T47D (cell line): Measurements from ENCODE around the gene PDE10A.

Experiments used
- DNase-seq, 2 experiments: peaks; one replicate each; pipeline versions ENCODE4 v3.0.0 to v3.0.0-alpha.2; 2011 to 2012; ENCODE audit warnings: low read depth in 1 of 2, low spot score in 1 of 2
- JUND ChIP-seq: IDR thresholded peaks from 2 replicates; pipeline ENCODE4 v1.6.1; 2012; ENCODE audit warnings: low read depth
- in situ Hi-C: cut with HindIII; loops from 2 replicates; pipeline ENCODE4 v1.10.0; 2016; ENCODE audit warnings: low sequenced_read_pairs, low pct_unique_long_range_greater_than_20kb

PDE10A gene

DNA sequence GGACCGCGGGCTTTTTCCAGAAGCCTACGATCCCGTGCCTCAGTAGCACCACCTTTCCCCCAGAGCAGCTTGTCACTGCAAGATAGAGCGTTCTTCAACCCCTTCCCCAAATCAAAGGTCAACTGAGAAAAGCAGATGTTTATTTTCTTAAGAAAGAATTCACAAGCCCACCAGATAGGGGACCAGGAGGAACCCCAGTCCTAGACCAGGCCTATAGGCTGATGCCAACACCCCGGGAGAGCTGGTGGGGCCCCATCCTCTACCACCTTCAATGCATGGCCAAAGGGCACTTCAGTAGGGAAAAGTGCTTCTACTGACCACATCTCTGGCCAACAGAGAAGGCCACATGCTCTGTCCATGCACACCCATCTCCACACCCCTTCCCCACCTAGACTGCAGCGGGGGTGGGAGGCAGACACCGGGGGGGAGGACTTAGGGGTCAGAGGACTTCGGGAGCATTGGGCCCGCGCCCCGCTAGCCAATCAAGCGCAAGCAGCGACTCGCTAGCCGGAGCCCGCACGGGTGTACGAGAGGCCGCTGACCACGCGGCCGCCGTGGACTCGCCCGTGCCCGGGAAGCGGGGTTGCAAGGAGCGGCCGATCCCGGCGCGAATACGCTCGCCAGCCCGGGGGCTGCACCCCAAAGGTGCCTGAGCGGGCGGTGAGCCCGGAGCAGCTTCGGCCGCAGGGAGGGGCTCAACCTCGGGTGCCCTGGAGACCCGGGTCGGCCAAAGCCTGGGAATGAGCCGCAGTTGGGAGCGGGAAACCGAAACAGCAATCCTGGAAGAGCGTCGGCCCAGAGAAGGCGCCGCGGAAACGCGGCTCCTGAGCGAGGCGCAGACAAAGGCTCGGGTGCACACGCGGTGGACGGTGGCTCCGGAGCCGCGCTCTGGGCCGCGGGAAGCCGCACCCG, 2.8 kb downstream of the PDE10A start:
- no peak for TF ChIP-seq JUND
- DNase-seq = no peak
- in situ Hi-C loops = no loop called here

DNA sequence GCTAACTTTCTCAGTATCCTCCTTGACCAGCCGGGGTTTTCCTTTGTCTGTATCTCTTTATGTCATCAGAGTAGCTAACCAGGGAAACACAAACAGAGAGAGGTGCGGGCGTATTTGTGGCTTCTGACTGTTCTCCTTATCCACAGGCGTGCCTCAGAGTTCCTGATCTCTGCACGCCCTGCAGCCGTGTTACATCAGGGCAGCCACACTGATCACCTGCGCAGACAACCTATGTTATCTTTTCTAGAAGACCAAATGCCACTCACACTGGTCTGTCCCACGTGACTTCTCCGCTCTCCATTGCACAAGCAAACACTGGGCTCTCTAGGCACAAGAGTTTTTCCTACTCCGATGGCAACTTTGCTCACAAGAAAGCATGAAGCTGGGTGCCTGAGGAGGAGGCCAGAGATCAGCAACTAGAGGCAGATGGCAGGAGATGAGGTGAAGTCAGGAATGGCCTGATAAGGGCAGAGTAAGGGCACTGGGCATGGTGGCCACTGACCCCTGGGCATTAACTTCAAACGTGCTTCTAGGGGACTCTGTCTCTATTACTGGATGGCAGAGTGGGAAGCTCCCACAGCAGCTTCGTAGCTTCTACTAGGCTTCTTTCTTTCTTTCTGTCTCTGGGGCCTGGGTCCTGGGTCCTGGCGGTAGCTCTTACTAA, 4.5 kb downstream of the PDE10A start:
- TF ChIP-seq JUND = no peak
- DNase-seq = no peak
- in situ Hi-C loops = no loop called here

DNA sequence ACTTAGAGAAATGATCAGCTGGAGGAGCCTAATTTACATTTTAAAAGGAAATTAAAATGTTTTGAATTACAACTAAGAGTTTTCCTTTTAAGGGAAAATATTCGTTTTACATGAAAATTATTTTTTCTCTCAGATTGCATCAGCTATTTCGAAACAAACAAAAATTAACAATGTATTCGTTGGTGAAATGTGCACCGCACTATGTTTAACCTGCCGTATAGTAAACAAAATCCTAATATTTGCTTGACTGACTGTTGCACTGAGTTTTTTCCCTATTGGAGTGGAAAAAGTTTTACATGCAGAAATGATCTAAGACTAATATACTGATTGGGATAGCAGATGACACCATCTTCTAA, 5.7 kb downstream of the PDE10A start:
- TF ChIP-seq JUND = no peak
- no peak for DNase-seq
- in situ Hi-C loops = no loop called here

DNA sequence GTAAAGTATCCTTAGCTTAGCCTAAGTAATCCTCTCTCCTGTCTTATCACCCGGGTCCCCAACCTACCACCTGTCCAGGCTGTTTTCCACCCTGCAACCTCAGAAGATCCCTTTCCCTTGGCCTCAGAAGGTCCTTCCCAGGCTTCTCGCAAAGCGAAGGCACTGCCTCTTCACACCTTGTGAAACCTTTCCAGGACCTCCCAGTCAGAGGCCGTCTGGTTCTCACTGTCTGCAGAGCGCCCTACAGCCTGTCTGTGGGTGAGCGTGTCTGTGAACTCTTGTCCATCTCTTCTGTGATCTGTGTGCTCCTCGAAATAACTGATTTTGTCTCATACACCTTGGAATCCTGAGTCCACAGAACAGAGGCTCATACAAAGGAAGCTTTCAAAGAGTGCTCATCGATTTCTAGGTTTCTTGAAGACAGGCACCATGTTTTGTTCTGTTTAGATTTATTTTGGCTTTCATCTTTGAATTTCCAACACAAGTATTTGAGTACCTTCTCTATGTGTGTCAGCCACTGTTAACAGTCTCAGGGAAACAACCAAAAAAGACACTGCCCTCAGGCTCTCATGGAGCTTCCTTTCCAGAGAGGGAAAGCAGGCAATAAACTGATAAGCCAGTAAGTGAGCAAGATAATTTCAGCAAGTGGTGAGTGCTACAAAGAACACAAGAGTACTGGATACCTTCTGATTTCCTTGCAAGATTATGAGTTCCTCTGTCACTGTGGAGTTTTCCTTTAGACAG, 6.3 kb downstream of the PDE10A start:
- no peak for TF ChIP-seq JUND
- in situ Hi-C loops = no loop called here

DNA sequence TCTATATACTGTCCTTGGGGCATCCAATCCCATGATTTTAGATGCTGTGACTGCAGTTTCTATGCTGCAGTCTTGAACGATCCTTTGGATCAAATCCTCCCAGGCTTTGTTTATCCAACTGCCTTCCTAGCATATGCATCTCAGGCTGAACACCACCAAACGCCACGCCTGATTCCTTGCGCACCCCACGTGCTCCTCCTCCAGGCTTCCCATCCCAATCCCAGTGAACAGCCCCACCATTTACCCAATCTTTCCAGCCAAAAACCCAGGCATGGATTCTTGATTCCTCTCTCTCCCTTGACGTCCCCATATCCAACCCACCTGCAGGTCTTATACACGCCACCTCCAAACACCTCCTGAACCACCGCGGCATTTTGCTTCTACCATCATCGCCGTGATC, 7.8 kb downstream of the PDE10A start:
- no peak for TF ChIP-seq JUND
- DNase-seq = no peak
- in situ Hi-C loops = no loop called here

More for the DNA sequence above, 6.3 kb downstream of the PDE10A start:
- DNase-seq = no peak

DNA sequence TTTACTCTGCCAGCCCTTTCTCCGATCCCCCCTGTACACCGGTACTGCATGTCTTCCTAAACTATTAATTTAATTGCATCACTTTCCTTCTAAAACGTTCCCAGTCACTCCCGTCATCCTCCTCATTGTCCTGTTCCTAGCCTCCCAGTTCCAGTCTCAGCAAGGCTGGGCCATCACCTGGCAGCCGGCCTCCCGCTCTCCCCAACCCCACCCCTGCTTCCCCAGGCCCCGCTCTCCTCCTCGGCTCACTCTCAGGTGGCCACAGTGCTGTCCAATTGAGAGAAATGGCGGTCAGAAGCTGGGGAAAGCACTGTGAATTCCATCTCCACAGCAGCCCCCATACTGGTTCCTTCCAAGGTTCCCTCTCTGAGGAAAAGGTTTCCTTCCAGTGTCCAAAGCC, 8.9 kb downstream of the PDE10A start:
- DNase-seq = no peak
- TF ChIP-seq JUND = no peak
- in situ Hi-C loops = no loop called here

DNA sequence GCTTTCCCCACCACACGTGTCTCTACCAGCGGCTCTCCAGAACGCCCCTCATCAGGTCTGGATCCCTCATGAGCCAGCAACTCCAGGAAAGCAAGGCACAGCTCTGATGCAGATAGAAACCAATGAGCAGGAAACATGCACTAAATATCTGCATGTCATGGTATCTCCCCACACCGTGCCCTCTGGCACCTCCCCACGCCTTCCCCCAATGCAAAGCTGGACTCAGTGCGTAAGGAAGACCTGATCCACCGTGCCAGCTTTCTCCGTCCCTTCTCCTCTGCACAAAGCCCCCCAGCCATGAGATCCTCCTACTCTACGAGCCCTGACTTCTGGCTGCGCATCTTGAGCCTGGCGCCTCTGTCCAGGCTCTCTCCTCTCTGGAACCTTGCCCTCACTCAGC, 9.4 kb downstream of the PDE10A start:
- TF ChIP-seq JUND = no peak
- no peak for DNase-seq
- in situ Hi-C loops = no loop called here

DNA sequence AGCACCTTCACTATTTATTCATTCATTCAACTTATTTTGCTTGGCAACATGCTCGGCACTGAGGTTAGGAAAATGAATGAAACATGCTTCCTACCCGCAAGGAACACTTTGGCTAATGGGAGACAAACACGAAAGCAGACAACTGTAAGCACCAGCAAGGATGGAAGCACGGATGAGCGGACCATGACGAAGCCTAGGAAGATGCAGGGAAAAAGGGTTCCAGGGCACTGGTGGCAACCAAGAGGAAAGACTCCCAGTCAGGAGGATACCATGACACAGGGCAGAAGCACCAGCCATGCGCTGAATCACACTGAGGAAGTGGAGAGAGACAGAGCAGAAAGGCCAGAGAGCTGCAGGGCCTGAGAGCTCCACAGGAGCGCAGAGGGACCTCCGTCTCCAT, 9.8 kb downstream of the PDE10A start:
- DNase-seq = no peak
- in situ Hi-C loops = no loop called here
- TF ChIP-seq JUND = no peak

DNA sequence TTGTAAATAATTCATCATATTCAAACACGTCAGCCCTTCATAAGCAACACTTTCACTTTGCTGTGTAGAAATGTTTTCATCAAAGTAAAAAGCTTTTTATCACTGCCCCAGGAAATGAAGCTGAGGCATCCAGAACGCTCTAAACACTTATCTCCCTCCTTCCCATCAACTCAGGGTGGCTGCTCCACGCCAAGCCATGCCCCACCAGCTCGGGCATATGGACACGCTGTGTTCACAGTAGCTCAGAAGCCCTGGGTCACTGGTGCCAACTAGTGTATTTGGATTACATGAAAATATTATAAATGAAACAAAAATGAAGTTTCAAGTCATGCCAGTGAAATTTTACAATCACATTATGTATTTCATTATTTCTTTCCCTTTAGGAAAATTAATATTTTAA, 10.3 kb downstream of the PDE10A start:
- no peak for TF ChIP-seq JUND
- in situ Hi-C loops = no loop called here
- DNase-seq = no peak

DNA sequence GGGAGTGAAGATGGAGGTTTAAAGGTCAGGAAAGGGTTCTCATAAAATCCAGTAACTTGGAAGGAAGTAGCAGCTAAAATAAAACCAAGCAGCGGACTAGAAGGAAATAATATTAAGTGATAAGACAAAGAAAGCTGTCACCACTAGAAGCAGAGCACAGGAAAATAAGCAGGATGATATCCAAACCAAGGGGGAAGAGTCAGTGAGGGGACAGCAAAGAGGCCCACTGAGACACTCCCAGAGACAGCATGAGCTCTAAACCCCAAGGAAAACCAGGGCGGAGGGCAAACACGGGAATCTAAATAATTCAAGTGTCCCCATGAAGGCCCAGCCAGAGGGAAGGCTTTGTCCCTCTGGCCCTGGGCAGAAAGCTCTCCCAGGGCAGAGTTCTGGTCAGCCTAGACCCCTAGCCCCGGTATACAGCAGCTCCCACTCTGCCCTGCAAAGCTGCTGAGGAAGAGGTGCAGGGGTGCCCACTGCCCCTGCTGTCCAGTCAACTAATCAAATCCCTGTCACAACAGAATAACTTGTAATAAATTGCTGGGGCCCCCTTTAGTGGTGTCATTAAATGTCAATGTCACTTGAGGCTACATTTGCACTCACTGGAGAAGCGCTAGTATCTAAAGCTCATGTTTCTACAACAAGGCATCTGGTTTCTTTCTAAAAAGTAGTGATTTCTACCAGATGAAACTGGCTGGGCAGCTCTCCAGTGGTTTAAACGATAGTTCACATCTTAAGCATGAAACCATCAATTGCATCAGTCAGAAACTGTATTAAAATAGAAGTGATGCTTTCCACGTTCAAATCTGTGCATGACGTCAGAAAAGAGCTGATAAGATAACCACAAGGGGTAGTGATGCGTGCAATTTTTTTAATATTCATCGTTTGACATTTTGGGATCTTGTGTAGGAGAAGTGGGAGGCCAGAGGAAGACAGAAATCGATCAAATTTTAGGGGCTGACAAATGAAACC, 13.6 kb downstream of the PDE10A start:
- no peak for TF ChIP-seq JUND
- in situ Hi-C loops = no loop called here
- no peak for DNase-seq

DNA sequence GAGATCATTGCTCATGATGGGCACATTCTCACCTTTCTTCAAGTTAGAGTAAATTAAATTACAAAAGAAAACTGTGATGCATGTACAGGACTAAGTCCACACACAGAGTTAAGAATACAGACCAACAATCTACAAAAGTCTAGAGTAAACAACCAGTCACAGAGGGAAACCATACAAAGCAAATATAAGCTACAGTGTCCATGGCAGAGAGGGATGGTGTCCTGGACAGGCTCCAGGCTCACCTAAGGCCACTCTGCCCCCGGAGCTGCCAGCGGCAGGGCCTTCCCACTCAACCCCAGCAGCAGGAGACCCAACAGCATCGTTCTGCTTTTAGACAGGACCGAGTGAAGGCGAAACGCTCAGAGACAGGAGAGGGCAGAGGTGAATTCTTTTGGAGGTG, 16.0 kb downstream of the PDE10A start:
- DNase-seq = no peak
- no peak for TF ChIP-seq JUND
- in situ Hi-C loops = no loop called here

DNA sequence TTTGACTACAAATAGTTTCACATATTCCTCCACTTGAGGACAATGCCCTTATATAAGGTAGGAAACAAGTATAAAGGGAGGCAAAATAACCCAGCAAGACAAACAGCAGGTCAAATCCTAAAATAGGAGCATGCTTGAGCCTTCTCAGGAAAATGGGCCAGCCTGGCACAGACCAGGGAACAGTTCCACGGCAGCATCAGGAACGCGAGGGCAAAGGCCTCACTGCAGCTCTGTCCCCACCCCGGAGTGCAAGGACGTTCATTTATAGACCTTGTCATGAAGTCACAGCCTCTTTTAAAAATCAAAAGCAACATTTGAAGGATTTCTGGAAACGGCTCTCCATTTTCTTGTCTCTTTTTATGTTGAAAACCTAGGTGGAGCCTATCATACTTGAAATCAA, 17.1 kb downstream of the PDE10A start:
- no peak for DNase-seq
- no peak for TF ChIP-seq JUND
- in situ Hi-C loops = no loop called here
